ENCODE measurements around the gene SORBS1. TPM values are rescaled to one million over a fixed set of nuclear protein-coding genes. Genes with fewer than 3 reads are reported as not detected.
A peak's percentile ranks its signal among the peaks of the same experiment; 100 is the strongest.

The SORBS1 gene
- total RNA-seq, 1 donor from 2014 or later, result 116 TPM

- intact Hi-C loops (cut with DNase I), result no loop called here
- H3K4me3 ChIP-seq, result no peak overlapping the region
- no peaks in the 10 kb centered on the region for H3K27me3 ChIP-seq
- no peak for TF ChIP-seq POLR2A (IDR thresholded peaks at IDR 0.05)
- no peak for TF ChIP-seq POLR2AphosphoS5 (IDR thresholded peaks at IDR 0.05; ENCODE audit: insufficient read depth in 1 of 2, low read depth in 1 of 2)
- TF ChIP-seq, protein P1, sequence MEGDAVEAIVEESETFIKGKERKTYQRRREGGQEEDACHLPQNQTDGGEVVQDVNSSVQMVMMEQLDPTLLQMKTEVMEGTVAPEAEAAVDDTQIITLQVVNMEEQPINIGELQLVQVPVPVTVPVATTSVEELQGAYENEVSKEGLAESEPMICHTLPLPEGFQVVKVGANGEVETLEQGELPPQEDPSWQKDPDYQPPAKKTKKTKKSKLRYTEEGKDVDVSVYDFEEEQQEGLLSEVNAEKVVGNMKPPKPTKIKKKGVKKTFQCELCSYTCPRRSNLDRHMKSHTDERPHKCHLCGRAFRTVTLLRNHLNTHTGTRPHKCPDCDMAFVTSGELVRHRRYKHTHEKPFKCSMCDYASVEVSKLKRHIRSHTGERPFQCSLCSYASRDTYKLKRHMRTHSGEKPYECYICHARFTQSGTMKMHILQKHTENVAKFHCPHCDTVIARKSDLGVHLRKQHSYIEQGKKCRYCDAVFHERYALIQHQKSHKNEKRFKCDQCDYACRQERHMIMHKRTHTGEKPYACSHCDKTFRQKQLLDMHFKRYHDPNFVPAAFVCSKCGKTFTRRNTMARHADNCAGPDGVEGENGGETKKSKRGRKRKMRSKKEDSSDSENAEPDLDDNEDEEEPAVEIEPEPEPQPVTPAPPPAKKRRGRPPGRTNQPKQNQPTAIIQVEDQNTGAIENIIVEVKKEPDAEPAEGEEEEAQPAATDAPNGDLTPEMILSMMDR (IDR thresholded peaks at IDR 0.05), result no peak
- H3K36me3 ChIP-seq, result no peaks in the 10 kb centered on the region
- H3K27ac ChIP-seq, result peak overlapping the region; percentile 94
- peaks cover 70% of the 10 kb centered on the region for H3K4me1 ChIP-seq
- no peaks in the 10 kb centered on the region for H3K9me3 ChIP-seq
- no peak for DNase-seq (ENCODE audit: extremely low spot score in 2 of 2)
Measured at GRCh38 chr10:95286707-95287106, 274.5 kb downstream of the SORBS1 start.

GRCh38 chr10:95285556-95285955 is 275.6 kb downstream of the SORBS1 start:
- no peak for DNase-seq (ENCODE audit: extremely low spot score in 2 of 2)
- Histone ChIP-seq H3K27me3 (no peaks in the 10 kb centered on the region), H3K27ac (no peak overlapping the region), H3K36me3 (no peaks in the 10 kb centered on the region), H3K9me3 (no peaks in the 10 kb centered on the region), H3K4me3 (no peak overlapping the region), H3K4me1 (peaks cover 76% of the 10 kb centered on the region)
- TF ChIP-seq POLR2A (IDR thresholded peaks at IDR 0.05) (no peak), POLR2AphosphoS5 (IDR thresholded peaks at IDR 0.05; ENCODE audit: insufficient read depth in 1 of 2, low read depth in 1 of 2) (no peak)
- TF ChIP-seq, protein P1 (IDR thresholded peaks at IDR 0.05), result no peak
- intact Hi-C loops (cut with DNase I), result no loop called here

DNA sequence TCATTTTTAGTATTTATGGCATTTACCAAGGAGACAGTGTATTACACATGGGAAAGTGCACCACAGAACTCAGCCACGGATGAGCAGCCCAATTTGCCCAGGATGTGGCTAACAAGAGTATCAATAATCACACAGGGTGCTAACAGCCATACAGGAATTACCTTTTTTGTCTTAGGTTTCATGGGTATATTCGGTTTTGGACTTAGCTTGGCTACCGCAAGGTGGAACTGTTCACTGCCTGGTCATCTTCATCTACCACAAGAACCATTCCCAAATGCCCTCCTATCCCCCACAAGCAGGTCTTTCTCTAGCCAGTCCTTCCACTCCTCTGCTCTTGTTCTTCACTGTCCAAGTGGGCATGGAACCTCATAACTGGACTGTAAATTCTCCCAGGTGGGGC is 276.4 kb downstream of the SORBS1 start:
- H3K27me3 ChIP-seq, result no peaks in the 10 kb centered on the region
- H3K4me1 ChIP-seq, result peaks cover 78% of the 10 kb centered on the region
- H3K4me3 ChIP-seq, result no peak overlapping the region
- no peaks in the 10 kb centered on the region for H3K9me3 ChIP-seq
- no peak for DNase-seq (ENCODE audit: extremely low spot score in 2 of 2)
- H3K27ac ChIP-seq, result peak overlapping the region; percentile 42
- TF ChIP-seq POLR2A (IDR thresholded peaks at IDR 0.05) (no peak), POLR2AphosphoS5 (IDR thresholded peaks at IDR 0.05; ENCODE audit: insufficient read depth in 1 of 2, low read depth in 1 of 2) (no peak)
- TF ChIP-seq, protein P1 (IDR thresholded peaks at IDR 0.05), result no peak
- no peaks in the 10 kb centered on the region for H3K36me3 ChIP-seq
- intact Hi-C loops (cut with DNase I), result no loop called here

GRCh38 chr10:95282107-95282506 is 279.1 kb downstream of the SORBS1 start:
- no peaks in the 10 kb centered on the region for H3K9me3 ChIP-seq
- DNase-seq (ENCODE audit: extremely low spot score in 2 of 2), result no peak
- intact Hi-C loops (cut with DNase I), result no loop called here
- no peak overlapping the region for H3K4me3 ChIP-seq
- H3K27me3 ChIP-seq, result no peaks in the 10 kb centered on the region
- H3K36me3 ChIP-seq, result no peaks in the 10 kb centered on the region
- no peak overlapping the region for H3K27ac ChIP-seq
- TF ChIP-seq POLR2A (IDR thresholded peaks at IDR 0.05) (no peak), POLR2AphosphoS5 (IDR thresholded peaks at IDR 0.05; ENCODE audit: insufficient read depth in 1 of 2, low read depth in 1 of 2) (no peak)
- TF ChIP-seq, protein P1 (IDR thresholded peaks at IDR 0.05), result no peak
- peaks cover 78% of the 10 kb centered on the region for H3K4me1 ChIP-seq

GRCh38 chr10:95281206-95281605 is 280.0 kb downstream of the SORBS1 start:
- Histone ChIP-seq H3K27ac (no peak overlapping the region), H3K4me3 (no peak overlapping the region), H3K27me3 (no peaks in the 10 kb centered on the region), H3K36me3 (no peaks in the 10 kb centered on the region), H3K4me1 (peaks cover 78% of the 10 kb centered on the region), H3K9me3 (no peaks in the 10 kb centered on the region)
- TF ChIP-seq POLR2AphosphoS5 (IDR thresholded peaks at IDR 0.05; ENCODE audit: insufficient read depth in 1 of 2, low read depth in 1 of 2), result no peak
- no peak for TF ChIP-seq POLR2A (IDR thresholded peaks at IDR 0.05)
- TF ChIP-seq, protein P1 (IDR thresholded peaks at IDR 0.05), result no peak
- DNase-seq (ENCODE audit: extremely low spot score in 2 of 2), result no peak
- intact Hi-C loops (cut with DNase I), result no loop called here
